Tibial nerve (tissue), 3 donors: ENCODE data around the gene MAML3.

Experiments used
- EP300 ChIP-seq, 2 donors: sonication (generic); formaldehyde crosslinking; IDR thresholded peaks; one replicate each; pipeline ENCODE4 v1.6.1; 2017; ENCODE audit warnings: antibody characterized with exemption in 2 of 2, mild to moderate bottlenecking in 1 of 2
- POLR2A ChIP-seq, 2 donors: fragments of 450-650 bp; IDR thresholded peaks; one replicate each; pipeline ENCODE4 v1.6.1; 2017; ENCODE audit warnings: antibody characterized with exemption in 2 of 2, mild to moderate bottlenecking in 2 of 2, moderate library complexity in 2 of 2

GRCh38 chr4:139819082-139819481, 334.9 kb downstream of the MAML3 start:
- TF ChIP-seq EP300 (IDR thresholded peaks at IDR 0.05) (no peak), POLR2A (IDR thresholded peaks at IDR 0.05) (no peak)
